Uterus (tissue), 4 donors: ENCODE results near the gene DNM2. TPM values are rescaled to one million over a fixed set of nuclear protein-coding genes. Genes with fewer than 3 reads are reported as not detected.
A peak's percentile ranks its signal among the peaks of the same experiment; 100 is the strongest.

Experiments used
- DNase-seq, 2 donors: peaks; one replicate each; pipeline ENCODE4 v3.0.0-alpha.2; 2019 to 2020
- H3K27ac ChIP-seq, 2 donors: fragments of 200-600 bp; sonication (generic); 1 replicate in 1 of 2; 2 replicates in 1 of 2; pipeline ENCODE4 v1.5.1; 2016 to 2018
- H3K27me3 ChIP-seq, 2 donors: fragments of 200-600 bp; sonication (generic); one replicate each; pipeline ENCODE4 v1.5.1; 2018 to 2019; ENCODE audit warnings: control low read depth in 1 of 2
- H3K36me3 ChIP-seq, 2 donors: fragments of 200-600 bp; sonication (generic); one replicate each; pipeline ENCODE4 v1.5.1; 2019; ENCODE audit warnings: control low read depth in 1 of 2
- H3K4me1 ChIP-seq, 2 donors: fragments of 200-600 bp; sonication (generic); one replicate each; pipeline ENCODE4 v1.5.1; 2018 to 2019; ENCODE audit warnings: control low read depth in 1 of 2
- H3K4me3 ChIP-seq, 2 donors: fragments of 200-600 bp; sonication (generic); 1 replicate in 1 of 2; 2 replicates in 1 of 2; pipeline ENCODE4 v1.5.1; 2018 to 2019; ENCODE audit warnings: mild to moderate bottlenecking in 1 of 2
- H3K9me3 ChIP-seq, 2 donors: fragments of 200-600 bp; sonication (generic); one replicate each; pipeline ENCODE4 v1.5.1; 2019; ENCODE audit warnings: control low read depth in 1 of 2
- POLR2A ChIP-seq, 2 donors: fragments of 450-650 bp; IDR thresholded peaks; one replicate each; pipeline ENCODE4 v1.6.1; 2016; ENCODE audit warnings: antibody characterized with exemption in 2 of 2, mild to moderate bottlenecking in 1 of 2, moderate library complexity in 1 of 2
- intact Hi-C: fragments of 100-400 bp; cut with DNase I; formaldehyde crosslinking; loops from one replicate; pipeline ENCODE4 v1.15.1; 2023; ENCODE audit warnings: low total_unique reads
- total RNA-seq, 4 donors: library from RNA; depleted of rRNA in 3 of 4; stranded (reverse); fragments of >200 nt in 3 of 4; gene quantifications; one replicate each; pipeline versions ENCODE4 v1.1.0 to v1.2.4, GENCODE V29; 2014 to 2023
- TF ChIP-seq, protein P1 (sequence below), 4 experiments: fragments of 200-600 bp in 2 of 4; fragments of 450-650 bp in 2 of 4; sonication (generic) in 2 of 4; IDR thresholded peaks; one replicate each; pipeline ENCODE4 v1.5.1; 2016 to 2019; ENCODE audit warnings: antibody characterized with exemption in 4 of 4, mild to moderate bottlenecking in 2 of 4, moderate library complexity in 1 of 4
- donor health status: DM: yes; HTN: yes; CAD: no.

The DNM2 gene
- total RNA-seq, 4 donors from 2014 or later, result 46.8 to 150 (median 86.0) TPM

DNA sequence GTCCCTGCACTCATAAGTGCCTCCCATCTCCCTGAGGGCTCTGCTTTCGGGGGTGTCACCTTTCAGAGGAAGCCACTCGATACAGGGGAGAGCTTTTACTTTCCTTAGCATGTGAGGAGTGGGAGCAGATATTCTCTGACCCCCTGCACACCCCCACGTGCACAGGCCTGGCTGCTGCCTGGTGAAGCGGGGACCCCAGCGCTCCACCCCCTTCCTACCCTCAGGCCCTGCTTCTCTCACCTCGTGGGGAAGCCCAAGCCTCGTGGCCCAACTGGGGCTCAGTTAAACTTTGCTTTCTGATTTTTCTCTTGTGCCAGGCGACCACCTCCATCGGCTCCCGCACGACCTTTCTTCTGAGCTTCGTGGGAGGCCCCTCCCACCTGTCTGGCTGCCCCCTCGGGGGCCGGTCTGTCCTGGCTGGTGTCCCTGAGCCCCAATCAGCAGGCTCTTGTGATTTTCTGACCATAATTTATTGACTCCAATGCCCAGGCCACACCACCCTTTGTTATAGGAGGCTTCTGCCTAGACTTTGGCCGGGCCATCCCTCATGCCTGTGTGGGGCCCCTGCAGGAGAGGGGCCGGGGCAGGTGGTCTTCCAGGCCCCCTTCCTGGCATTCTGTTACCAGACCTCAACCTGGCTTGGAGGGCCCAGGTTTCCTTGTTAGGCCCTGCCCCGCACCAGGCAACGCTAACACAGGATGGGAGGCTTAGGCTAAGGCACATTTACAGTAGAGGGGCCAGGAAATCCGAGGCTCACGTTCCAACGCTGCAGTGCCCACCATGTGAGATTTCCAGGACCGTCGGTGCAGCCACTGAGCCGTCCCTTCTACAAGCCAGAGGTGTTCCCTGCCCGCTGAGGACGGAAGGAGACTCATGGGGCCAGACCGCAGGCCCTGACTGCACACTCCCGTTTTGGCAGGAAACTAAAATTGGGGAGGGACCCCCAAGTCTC, 114.4 kb downstream of the DNM2 start:
- no peaks in the 10 kb centered on the region for H3K36me3 ChIP-seq
- DNase-seq, result no peak
- TF ChIP-seq, protein P1, sequence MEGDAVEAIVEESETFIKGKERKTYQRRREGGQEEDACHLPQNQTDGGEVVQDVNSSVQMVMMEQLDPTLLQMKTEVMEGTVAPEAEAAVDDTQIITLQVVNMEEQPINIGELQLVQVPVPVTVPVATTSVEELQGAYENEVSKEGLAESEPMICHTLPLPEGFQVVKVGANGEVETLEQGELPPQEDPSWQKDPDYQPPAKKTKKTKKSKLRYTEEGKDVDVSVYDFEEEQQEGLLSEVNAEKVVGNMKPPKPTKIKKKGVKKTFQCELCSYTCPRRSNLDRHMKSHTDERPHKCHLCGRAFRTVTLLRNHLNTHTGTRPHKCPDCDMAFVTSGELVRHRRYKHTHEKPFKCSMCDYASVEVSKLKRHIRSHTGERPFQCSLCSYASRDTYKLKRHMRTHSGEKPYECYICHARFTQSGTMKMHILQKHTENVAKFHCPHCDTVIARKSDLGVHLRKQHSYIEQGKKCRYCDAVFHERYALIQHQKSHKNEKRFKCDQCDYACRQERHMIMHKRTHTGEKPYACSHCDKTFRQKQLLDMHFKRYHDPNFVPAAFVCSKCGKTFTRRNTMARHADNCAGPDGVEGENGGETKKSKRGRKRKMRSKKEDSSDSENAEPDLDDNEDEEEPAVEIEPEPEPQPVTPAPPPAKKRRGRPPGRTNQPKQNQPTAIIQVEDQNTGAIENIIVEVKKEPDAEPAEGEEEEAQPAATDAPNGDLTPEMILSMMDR (IDR thresholded peaks at IDR 0.05), result no peak
- no peak for TF ChIP-seq POLR2A (IDR thresholded peaks at IDR 0.05)
- no peak overlapping the region for H3K4me3 ChIP-seq
- H3K4me1 ChIP-seq, result no peaks in the 10 kb centered on the region
- intact Hi-C loops, result no loop called here
- no peaks in the 10 kb centered on the region for H3K27me3 ChIP-seq
- no peak overlapping the region for H3K27ac ChIP-seq
- H3K9me3 ChIP-seq, result peaks cover 0 to 4% of the 10 kb centered on the region in 2 donors

DNA sequence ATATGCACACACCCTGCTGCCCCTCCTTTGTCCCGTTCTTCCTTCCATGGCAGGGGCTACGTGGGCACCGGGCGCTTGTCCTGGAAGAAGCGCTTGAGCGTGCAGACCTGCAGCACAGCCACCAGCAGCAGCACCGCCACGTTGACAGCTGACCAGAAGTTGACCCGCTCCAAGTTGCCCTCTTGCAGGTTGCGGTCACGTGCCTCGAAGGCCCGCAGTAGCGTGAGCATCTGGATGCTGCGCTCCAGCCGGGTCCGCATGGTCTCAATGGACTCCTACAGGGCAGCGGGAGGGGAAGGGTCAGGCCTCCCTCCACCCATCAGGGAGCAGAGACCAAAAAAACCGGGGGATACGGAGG, 115.0 kb downstream of the DNM2 start:
- TF ChIP-seq, protein P1 (IDR thresholded peaks at IDR 0.05), result no peak
- no peak for TF ChIP-seq POLR2A (IDR thresholded peaks at IDR 0.05)
- Histone ChIP-seq H3K27me3 (no peaks in the 10 kb centered on the region), H3K4me3 (no peak overlapping the region), H3K36me3 (no peaks in the 10 kb centered on the region), H3K9me3 (peaks cover 0 to 4% of the 10 kb centered on the region in 2 donors), H3K4me1 (no peaks in the 10 kb centered on the region), H3K27ac (no peak overlapping the region)
- no peak for DNase-seq
- intact Hi-C loops, result no loop called here

DNA sequence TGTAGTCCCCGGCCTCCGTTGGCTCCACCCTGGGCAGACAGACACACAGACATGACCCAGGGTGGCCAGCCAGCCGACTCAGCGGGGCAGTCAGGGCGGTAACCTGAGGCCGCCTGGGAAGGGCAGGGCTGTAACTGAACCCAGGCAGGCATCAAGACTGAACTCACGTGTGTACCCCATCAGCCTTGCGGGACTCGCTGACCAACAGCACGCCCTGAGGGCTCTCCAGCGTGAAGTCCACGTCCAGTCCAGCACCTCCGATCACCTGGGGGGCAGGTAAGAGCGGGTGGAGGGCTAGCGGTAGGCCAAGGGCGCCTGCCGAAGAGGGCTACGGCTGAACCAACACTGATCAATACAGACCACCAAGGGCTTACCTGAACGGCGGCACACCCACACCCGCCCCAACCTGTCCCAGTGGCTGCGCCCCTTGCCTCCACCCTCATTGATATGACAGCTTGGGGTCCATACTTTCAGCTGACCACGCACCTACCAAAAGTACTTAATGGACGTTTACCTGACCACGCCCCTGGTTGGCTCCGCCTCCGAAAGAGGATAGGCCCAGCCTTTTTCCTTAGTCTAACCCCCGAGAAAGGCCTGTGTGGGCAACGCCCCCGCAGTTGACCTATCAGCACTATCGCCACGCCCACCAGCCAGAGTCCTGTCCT, 117.3 kb downstream of the DNM2 start:
- Histone ChIP-seq H3K9me3 (peaks cover 0 to 4% of the 10 kb centered on the region in 2 donors), H3K4me3 (peak overlapping the region in 1 of 2 donors; percentile 77), H3K27me3 (no peaks in the 10 kb centered on the region), H3K4me1 (no peaks in the 10 kb centered on the region), H3K36me3 (no peaks in the 10 kb centered on the region), H3K27ac (peak overlapping the region; percentile 94 to 99)
- intact Hi-C loops, result no loop called here
- no peak for DNase-seq
- no peak for TF ChIP-seq POLR2A (IDR thresholded peaks at IDR 0.05)
- TF ChIP-seq, protein P1 (IDR thresholded peaks at IDR 0.05), result no peak

DNA sequence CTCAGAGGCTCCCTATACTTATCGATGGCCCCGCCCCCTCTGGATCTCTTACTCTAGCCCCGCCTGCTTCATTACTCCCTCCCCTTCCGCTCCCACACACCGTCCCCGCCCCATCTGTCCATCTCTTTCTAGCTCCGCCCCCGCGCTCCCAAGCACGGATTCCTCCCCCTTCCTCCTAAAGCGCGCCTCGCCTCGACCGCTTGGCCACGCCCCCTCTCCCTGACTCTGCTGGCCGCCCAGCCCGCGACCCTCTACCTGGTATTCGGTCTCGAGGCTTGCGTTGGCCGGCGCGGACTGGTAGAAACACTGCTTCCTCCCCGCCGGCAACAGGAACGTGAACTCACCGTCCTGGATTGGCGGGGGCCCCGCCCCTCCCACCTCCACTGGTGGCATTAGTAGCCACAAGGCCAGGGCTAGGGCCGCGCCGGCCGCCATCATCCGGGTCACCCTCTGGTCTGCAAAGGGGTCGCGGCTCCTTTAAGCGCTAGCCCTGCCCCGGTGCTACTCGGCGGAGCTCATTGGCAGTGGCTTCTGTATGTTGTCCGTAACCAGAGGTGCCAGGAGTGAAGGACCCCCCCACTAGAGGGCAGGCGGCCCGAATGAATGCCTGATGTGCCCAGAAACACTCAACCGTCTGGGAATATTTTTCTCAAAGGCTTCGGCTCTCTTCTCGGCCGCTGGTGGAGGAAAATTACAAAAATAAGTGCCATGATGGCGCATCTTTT, 118.0 kb downstream of the DNM2 start, which contains the start of gene TMED1:
TMED1 (minus strand) TSS at position 459 of the 725 bp plus-strand sequence; CDS start at position 438, 21 bp downstream.
- Histone ChIP-seq H3K4me1 (no peaks in the 10 kb centered on the region), H3K9me3 (peaks cover 0 to 4% of the 10 kb centered on the region in 2 donors), H3K36me3 (no peaks in the 10 kb centered on the region), H3K27me3 (no peaks in the 10 kb centered on the region), H3K27ac (peak within 1 kb of the TSS; percentile 94 to 99), H3K4me3 (peak within 1 kb of the TSS; percentile 64 to 77)
- intact Hi-C loops, result no loop called here
- TF ChIP-seq, protein P1 (IDR thresholded peaks at IDR 0.05), result peak; percentile 14 to 60 (median 42)
- TF ChIP-seq POLR2A (IDR thresholded peaks at IDR 0.05), result peak; percentile 28 to 68
- peak; percentile 99 to 100 for DNase-seq
